Measurements from ENCODE around the gene KLB.
"Not testable (repeated sequence)": the region's sequence is repeated elsewhere in the genome, so short reads cannot be mapped to it uniquely, and the experiment has no call there.

Gene KLB

DNA sequence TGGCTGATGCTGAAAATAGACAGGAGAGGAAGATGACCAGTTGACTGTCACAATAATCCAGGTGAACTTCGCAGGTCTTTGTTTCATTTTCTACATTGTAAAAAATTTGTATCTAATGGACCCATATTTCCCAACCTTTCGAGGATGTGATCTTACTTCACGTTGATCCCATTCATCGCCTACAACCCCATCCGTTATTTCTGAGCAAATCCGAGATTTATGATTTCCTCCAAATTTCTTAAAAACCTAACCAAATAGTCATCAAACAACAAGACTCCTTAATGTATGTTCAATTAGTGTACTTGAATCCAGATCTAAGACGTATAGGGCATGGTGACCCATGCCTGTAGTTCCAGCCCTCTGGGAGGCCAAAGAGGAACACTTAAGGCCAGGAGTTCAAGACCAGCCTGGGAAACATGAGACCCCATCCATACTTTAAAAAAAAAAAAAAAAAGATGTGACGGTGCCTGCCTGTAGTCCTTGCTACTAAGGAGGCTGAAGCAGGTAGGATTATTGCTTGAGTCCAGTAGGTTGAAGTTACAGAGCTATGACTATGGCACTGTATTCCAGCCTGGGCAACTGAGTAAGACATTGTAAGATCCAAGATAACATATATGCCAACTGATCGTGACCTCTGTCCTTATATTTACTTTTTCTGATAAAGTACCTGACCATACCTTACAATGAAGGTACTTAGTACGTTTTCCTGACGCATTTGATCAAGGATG, 46.3 kb downstream of the KLB start:
- DNase-seq = no peak
- Histone ChIP-seq H3K27ac (no peak overlapping the region), H3K9me3 (ENCODE audit: severe bottlenecking) (no peaks in the 10 kb centered on the region), H3K4me3 (ENCODE audit: low read depth, low read length) (no peak overlapping the region), H3K36me3 (peaks cover 82% of the 10 kb centered on the region), H3K27me3 (ENCODE audit: insufficient read depth, low read depth, severe bottlenecking) (no peaks in the 10 kb centered on the region)
- no peak for TF ChIP-seq CTCF (IDR thresholded peaks at IDR 0.05; ENCODE audit: low read depth, low read length)

DNA sequence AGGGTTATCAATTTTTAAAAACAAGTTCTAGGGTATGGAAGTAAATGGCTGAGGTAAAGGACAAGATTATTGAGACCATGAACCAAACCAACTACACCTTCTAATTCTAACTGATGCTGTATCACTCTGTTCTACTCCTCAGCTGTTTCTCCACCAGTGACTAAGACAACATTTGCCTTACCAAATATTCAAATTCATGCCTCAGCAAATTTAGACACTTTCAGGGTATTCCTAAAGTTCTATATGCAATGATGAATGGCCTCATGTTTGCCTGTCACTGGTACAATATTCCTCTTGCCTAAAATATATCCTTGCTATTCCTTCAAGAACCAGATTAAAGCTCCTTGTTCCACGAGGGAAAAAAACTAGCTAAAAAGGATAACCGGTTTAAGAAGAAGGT, 47.0 kb downstream of the KLB start:
- H3K4me3 ChIP-seq (ENCODE audit: low read depth, low read length) = no peak overlapping the region
- no peak overlapping the region for H3K27ac ChIP-seq
- TF ChIP-seq CTCF (IDR thresholded peaks at IDR 0.05; ENCODE audit: low read depth, low read length) = no peak
- H3K27me3 ChIP-seq (ENCODE audit: insufficient read depth, low read depth, severe bottlenecking) = no peaks in the 10 kb centered on the region
- no peak for DNase-seq
- H3K36me3 ChIP-seq = peaks cover 83% of the 10 kb centered on the region
- H3K9me3 ChIP-seq (ENCODE audit: severe bottlenecking) = no peaks in the 10 kb centered on the region

GRCh38 chr4:39455486-39455885, 48.8 kb downstream of the KLB start:
- DNase-seq = no peak
- no peaks in the 10 kb centered on the region for H3K9me3 ChIP-seq (ENCODE audit: severe bottlenecking)
- H3K4me3 ChIP-seq (ENCODE audit: low read depth, low read length) = no peak overlapping the region
- no peak for TF ChIP-seq CTCF (IDR thresholded peaks at IDR 0.05; ENCODE audit: low read depth, low read length)
- H3K27me3 ChIP-seq (ENCODE audit: insufficient read depth, low read depth, severe bottlenecking) = no peaks in the 10 kb centered on the region
- peaks cover 77% of the 10 kb centered on the region for H3K36me3 ChIP-seq
- no peak overlapping the region for H3K27ac ChIP-seq

DNA sequence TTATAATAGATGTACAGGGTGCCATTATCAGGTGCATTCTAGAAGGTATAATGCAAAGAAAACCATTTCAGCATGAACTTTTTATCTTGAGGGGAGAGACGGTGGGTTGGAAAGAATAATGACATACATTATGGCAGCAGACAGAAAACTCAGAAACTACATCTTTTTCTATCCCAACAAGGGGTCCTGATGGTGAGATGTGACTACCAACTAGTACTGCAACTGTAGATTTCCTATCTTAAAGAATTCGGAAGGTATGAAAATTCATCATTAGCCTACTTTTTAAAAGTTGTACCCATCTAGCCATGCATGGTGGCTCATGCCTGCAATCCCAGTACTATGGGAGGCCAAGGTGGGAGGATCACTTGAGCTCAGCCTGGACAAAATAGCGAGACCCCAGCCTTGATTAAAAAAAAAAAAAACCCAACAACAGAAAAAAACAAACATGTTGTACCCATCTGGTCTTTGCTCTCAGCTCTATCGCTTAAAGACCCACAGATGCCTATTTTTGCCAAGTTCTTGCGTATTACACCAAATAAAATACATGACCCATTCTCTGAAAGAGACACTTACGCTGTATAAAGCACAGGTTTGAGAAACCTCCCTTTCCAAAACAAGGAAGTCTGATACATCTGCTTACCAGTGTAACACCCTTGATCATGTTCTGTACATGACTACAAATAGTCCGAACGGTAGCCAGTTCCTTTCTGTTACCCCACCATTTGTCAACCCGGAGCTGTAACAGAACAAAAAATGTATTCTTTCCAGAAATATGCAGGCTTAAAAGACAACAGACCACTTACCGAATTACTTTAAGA, 50.4 kb downstream of the KLB start:
- Histone ChIP-seq H3K4me3 (ENCODE audit: low read depth, low read length) (no peak overlapping the region; the same call in 1 of the 2 replicates), H3K27ac (peak overlapping the region; percentile 89; the same call in 1 of the 2 replicates), H3K36me3 (peaks cover 73% of the 10 kb centered on the region), H3K27me3 (ENCODE audit: insufficient read depth, low read depth, severe bottlenecking) (no peaks in the 10 kb centered on the region), H3K9me3 (ENCODE audit: severe bottlenecking) (no peaks in the 10 kb centered on the region)
- TF ChIP-seq CTCF (IDR thresholded peaks at IDR 0.05; ENCODE audit: low read depth, low read length) = no peak
- DNase-seq = no peak

DNA sequence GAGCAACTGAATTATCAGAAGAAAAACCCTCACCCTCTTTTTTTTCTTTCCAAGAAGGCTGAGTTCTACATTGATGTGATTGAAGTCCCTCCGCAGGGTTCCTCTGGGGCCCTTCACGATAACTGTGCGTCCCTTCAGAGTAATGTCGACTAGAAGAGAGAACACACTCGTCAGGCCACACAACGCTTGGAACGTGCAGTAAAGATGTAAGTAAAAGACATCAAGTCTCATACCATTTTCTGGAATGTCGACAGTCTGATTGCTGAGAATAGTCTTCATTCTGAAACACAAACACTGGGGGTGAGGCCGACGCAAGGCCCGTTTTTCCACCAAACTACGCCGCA, 51.4 kb downstream of the KLB start:
- peak overlapping the region; percentile 99 for H3K4me3 ChIP-seq (ENCODE audit: low read depth, low read length)
- peak overlapping the region; percentile 89 for H3K27ac ChIP-seq
- peaks cover 65% of the 10 kb centered on the region for H3K36me3 ChIP-seq
- not testable (repeated sequence) for H3K9me3 ChIP-seq (ENCODE audit: severe bottlenecking); H3K27me3 ChIP-seq (ENCODE audit: insufficient read depth, low read depth, severe bottlenecking); DNase-seq

DNA sequence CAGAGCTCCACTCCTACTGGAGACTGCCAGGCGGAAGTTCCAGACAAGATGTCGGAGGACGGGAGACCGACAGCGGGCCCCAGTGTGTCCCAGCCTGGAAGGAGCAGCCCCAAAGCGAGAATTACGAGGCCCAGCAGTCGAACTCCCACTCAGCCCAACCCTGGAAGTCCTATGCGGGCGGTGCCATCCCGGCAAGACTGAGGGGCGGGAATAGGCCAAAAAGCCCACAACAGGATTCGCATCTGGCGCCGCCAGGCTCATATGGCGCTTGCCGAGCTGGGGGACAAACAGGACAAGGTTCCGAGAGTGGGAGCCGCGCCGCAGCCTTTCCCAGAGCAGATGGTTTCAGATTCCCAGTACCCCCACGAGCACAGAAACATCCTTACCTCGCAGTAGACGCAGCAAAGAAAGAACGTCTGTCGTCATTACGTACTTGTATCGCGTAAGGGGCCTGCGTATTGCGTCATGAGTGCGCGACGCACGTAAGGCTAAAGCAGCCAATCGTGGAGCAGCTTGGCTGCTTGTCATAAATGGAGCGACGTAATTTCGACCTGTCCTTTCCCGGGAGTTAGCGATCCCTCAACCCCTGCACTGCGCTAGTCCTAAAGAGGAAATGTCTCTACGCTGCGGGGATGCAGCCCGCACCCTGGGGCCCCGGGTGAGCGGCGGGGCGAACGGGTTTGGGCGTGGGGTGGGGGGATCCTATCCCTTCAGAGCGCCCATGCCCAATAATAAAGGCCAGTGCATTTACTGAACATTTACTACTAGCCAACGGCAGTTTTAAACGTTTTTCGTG, 52.0 kb downstream of the KLB start, which contains the start of the genes LIAS and RPL9:
TSS of gene LIAS (plus strand) at position 552 of the 796 bp plus-strand sequence. CDS start at position 614, 62 bp downstream.
TSS of gene RPL9 (minus strand) at position 418 of the 796 bp plus-strand sequence. CDS start 483 bp downstream, outside the sequence.
- H3K4me3 ChIP-seq (ENCODE audit: low read depth, low read length) = peak within 1 kb of the TSS; percentile 99
- no peak for TF ChIP-seq CTCF (IDR thresholded peaks at IDR 0.05; ENCODE audit: low read depth, low read length)
- H3K27me3 ChIP-seq (ENCODE audit: insufficient read depth, low read depth, severe bottlenecking) = no peaks in the 10 kb centered on the region
- H3K27ac ChIP-seq = peak within 1 kb of the TSS; percentile 89
- peaks cover 65% of the 10 kb centered on the region for H3K36me3 ChIP-seq
- peak; percentile 98 for DNase-seq
- no peaks in the 10 kb centered on the region for H3K9me3 ChIP-seq (ENCODE audit: severe bottlenecking)
